Stimulated activated CD4-positive, alpha-beta T cell treated with anti-CD3 and anti-CD28 coated beads, TNF-alpha, amount 100 ng/mL, for 4 hours (primary cell): Measurements from ENCODE around the gene LRP11.
"Not testable (repeated sequence)": the region's sequence is repeated elsewhere in the genome, so short reads cannot be mapped to it uniquely, and the experiment has no call there.

Source experiments
- DNase-seq, 3 experiments: peaks; one replicate each; pipeline ENCODE4 v3.0.0-alpha.2; 2020; ENCODE audit warnings: low read depth in 3 of 3

LRP11 gene

DNA sequence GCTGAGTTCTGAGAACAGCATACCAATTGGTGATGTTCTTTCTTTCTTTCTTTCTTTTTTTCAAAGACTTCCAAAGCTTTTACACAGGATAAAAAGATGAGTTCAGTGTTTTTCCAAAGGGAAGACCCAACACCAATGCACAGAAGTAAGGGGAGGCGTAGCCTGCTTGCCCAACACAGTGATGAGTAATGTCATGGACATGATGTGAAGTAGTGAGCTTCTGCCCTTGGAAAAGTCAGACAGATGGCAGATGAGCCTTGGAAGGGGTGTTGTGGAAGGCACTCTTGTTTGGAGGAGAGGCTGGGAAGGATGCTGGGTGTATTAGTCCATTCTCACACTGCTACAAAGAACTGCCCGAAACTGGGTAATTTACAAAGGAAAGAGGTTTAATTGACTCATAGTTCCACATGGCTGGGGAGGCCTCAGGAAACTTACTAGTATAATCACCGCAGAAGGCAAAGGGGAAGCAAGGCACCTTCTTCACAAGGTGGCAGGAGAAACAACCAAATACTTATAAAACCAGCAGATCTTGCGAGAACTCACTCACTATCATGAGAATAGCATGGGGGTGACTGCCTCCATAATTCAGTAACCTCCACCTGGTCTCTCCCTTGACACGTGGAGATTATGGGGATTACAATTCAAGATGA lies 12.6 kb downstream of the LRP11 start:
- no peak for DNase-seq

DNA sequence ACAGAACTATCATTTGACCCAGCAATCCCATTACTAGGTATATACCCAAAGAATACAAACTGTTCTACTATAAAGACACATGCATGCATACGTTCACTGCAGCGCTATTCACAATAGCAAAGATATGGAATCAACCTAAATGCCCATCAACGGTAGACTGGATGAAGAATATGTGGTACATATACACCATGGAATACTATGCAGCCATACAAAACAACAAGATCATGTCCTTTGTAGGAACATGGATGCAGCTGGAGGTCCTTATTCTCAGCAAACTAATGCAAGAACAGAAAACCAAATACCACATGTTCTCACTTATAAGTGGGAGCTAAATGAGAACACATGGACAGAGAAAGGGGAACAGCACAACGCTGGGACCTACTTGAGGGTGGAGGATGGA lies 15.8 kb downstream of the LRP11 start:
- DNase-seq, result not testable (repeated sequence)

DNA sequence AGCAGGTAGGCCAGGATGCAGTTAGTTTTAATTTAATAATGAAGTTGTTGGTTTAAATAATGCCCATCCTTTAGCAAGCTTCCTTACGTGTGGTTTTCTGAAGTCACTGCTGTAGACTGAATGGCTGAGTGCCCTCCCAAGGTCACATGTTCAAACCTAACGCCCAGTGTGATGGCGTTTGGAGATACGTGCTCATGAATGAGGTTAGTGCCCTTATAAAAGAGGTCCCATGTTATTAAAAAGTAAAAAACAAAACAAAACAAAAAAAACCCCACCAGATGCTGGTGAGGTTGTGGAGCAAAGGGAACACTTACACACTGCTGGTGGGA lies 16.3 kb downstream of the LRP11 start:
- DNase-seq, result no peak

DNA sequence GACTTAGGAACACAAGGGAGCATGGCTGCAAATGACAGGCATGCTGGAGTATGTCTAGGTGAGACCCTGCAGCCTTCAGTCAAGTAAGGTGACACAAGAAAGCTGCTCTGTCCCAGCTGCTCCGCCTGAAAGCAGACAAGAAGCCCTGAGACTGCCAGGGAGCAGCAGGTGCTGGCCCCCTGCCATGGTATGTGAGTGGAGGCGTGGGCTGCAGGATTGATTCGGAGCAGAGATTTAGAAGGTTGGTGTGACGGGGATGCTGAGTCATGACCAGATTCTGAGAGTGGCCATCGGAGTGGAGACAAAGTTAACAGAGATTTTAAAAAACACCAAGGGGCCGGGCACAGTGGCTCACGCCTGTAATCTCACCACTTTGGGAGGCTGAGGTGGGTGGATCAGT lies 17.8 kb downstream of the LRP11 start:
- DNase-seq, result no peak

DNA sequence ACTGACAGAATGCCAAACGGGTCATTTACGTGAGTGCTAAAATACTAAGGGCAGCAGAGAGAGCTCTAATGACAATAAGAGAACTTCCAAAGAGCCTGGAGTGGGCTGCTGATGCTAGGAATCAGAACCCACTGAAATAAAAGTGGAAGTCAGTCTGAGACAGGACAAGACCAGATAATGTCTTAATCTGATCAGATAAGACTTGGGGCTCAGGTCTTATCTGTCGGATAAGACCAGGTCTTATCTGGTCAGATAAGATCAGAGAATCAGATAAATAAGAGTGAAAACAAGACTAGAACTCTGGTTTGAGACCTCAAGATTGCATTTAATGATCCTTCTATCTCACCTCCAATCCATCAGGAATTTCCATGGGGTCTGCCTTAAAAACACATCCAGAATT lies 18.6 kb downstream of the LRP11 start:
- no peak for DNase-seq

DNA sequence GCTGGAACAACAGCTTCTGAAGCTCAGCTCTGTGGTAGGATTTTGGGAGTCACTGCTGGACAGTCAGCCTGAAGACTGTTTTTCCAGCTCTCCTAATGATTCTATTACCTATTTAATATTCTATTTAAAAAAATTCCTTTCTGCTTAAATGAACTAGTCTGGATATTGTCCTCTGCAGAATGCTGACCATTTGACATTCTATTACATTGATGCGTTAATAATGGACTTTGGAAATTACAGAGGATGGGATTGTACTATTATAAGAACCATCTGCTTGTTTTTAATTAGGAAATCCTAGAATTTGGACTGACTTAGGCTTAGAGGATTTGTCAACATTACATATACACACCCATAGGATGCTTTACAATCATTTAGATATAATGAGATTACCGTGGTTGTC lies 19.7 kb downstream of the LRP11 start:
- no peak for DNase-seq

DNA sequence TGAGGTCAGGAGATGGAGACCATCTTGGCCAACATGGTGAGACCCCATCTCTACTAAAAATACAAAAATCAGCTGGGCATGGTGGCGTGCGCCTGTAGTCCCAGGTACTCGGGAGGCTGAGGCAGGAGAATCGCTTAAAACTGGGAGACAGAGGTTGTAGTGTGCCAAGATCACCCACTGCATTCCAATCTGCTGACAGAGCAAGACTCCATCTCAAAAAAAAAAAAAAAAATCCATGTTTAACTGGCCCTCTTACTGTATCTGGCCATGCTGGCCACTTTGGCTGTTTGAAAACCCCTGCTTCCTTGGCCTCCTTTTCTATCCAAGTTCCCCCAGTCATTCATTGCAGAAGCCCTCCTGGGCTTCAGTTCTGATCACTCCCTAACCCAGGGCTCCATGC lies 20.1 kb downstream of the LRP11 start:
- not testable (repeated sequence) for DNase-seq

DNA sequence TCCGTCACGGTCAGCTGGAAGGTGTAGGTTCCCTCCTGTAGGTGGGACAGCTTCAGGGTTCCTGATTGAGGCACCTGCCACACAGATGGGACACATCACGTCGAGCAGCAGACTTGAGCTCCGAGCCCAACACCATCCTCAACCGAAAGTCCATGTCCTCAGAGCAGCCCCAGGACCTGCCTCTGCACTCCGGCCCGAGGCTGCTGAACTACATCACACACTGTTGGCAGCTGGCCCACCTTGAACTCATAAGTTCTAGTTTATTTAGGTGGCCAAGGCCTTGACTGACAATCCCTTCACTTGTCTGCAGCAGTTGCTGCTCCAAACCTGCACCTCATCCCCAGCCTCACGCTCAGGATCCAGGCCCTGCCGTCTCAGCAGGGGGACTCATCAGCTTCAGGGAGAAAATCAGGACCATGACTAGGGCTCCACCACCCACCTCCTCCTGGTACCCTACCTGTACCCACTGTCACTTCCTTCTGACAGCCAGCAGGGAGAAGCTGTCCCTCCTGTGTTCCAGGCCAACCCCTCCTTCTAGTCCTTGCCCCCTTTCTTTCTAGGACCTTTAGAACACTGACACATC lies 21.0 kb downstream of the LRP11 start:
- no peak for DNase-seq

DNA sequence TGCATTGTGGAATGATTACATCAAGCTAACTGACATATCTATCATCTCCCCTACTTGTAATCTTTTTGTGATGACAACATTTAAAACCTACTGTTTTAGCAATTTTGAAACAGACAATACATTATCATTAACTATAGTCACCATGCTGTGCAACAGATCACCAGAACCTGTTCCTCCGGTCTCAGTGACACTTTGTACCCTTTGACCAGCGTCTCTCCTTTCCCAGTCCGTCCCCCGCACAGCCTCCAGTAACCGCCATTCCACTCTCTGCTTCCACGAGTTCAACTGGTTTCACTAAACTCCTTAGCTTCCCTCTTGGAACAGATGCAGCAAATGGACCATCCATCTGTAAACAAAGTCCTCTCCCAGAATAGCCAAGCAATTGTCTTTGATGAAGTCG lies 21.8 kb downstream of the LRP11 start:
- DNase-seq, result no peak

DNA sequence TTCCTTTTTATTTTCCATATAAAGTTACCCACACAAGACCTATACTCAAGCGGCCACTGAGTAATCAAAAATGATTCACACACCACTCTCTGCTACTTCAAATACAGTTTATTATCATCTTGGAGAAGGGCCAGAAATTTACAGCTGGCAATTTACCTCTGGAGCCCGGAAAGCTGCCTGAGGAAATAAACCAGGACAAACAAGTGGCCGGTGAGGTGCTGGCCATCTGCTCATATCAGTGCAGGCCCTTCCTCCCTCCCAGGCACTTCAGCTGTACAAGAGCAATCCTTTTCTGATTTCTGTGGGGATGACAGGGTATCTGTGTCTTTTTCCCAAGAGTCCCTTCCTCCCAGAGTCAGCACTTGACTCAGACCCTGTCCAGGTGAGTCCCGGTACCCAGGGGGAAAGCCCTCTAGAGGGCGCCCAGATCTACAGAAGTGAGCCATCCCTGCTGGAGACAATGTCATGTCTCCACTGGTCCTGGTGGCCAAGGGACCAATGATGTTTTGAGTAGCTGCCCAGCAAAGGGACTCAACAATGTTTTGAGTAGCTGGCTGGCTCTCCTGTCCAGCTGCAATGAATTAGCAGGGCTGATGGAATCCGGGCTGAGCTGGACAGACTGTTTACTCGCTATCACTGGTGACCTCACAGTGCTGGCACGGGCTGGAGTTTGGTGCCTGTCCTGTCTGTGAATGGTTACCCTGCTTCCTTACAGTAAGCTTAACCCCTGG lies 23.6 kb downstream of the LRP11 start:
- DNase-seq, result peak in 1 of 3 experiments; percentile 20

DNA sequence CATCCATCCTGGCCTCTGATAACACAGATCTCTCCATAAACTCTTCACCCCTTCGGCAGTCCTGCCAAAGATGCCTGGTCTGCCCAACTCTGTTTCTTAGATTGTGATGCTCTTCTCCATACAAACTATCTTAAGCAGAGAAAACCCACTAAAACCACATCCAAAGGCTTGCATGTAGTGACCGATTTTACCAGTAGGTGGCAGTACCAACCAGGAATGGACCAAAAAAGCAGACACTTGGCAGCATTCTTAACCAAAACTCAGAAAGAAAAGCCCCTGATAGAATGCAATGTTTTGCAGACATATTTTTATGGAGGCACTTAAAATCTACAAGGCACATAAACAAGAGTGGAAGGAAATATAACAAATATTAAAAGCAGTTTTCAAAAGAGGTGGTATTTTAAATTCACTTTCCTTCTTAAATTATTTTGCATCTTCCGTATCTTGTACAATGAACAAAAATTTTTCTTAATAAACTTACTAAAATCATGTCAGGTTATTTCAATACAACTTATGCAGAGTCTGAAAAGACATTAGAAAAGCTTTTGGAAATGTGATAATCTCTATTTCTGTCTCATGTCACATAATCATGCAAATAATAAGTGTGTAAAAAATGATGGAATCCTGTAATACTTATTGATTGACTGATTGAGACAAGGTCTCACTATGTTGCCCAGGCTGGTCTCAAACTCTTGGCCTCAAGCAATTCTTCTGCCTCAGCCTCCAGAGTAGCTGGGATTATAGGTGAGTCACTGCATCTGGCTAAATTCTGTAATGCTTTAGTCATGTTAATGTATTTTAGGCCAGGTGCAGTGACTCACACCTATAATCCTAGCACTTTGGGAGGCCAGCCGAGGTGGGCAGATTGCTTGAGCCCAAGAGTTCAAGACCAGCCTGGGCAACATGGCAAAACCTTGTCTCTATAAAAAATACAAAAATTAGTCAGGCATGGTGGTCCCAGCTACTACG lies 29.4 kb downstream of the LRP11 start:
- peak; percentile 11 to 52 (median 35) for DNase-seq

DNA sequence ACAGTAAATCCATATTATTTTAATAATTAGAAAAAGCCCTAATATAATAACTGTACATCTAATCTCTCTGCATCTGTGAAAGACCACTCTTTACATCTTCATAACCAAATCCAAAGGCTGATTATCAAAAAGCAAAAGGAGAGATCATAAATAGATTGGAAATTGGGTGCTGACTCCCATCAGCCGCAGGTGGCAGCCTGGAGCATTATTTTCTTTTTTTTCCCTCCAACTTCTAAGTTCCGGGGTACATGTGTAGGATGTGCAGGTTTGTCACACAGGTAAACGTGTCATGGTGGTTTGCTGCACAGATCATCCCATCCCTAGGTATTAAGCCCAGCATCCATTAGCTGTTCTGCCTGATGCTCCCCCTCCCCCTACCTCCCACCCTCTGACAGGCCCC lies 30.5 kb downstream of the LRP11 start:
- DNase-seq, result no peak

DNA sequence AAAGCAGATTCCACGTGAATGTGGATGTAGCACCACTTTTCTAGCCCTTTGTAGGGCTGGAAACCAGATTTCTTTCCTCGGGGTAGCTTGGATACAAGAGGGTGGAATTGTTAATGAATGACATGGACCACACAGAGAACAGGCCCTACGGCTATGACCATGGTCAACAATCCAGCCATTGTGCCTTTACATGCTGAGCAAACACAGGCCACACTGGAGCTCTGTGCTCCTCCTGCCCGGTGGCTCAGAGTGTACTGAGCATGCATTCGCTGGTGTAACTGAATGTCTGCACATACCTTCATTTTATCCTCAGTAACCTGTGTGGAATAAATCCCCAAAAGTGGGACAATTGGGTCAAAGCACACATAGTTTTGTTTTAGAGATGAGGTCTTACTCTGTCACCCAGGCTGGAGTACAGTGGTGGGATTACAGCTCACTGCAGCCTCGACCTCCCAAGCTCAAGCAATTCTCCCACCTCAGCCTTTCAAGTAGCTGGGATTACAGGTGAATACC lies 32.8 kb downstream of the LRP11 start:
- DNase-seq, result no peak

DNA sequence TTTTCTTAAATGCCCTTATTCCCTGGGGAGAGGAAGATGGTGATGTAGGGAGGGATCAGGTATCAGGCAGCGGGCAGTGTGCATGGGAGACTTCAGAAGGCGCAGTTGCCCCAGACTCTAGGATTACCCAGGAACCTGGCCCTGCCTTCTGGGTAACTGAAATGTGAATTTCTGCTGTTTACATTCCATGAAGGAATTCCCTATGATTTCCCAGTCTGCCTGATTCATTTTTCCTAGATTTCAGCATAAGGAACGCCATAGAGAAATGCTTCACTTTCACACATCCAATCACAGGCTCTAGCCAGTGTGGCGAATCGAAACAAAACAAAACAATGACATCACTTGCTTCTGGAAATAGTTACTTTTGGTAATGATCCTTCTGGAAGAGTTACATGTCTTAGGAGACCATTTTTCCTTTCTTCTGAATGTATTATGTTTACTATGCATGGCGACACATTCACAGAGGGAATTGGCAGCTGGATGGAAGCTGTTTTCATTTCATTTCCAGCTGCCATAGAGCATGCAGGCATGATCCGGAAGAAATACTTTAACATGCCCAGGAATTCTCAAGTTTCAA lies 33.3 kb downstream of the LRP11 start:
- DNase-seq, result no peak

DNA sequence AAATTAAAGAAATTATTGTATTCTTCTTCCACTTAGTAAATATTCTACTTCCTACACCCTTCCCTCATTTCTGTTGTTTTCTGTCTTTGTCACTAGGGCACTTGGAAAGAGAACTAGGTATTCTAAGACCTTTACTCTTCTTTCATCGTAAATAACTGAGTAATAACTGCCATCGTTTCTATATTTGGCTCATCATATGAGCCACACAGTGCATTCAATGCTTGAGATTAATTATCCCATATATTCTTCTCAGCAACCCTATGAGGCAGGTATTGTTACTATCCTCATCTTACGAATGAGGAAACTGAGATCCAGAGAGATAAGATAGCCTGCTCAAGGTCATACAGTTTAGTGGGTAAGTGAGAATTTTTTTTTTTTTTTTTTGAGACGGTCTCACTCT lies 38.9 kb downstream of the LRP11 start:
- DNase-seq, result no peak

DNA sequence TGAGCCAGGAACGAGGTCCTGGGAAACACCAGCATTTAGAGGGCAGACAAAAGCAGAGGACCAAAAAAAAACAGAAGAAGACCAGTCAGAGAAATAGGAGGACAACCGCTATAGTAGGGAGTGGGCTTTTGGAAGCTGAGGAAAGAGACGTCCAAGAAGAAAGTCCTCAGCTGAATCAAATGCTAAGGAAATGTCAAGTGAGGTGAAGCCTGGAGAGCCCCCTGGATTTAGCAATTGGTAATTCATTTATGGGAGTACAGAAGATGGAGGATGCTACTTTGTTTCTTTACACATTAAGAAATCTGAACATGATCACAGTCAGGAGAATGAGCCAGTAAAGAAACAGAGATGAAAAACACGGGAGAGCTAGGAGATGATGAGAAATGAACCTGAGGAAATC lies 41.1 kb downstream of the LRP11 start:
- DNase-seq, result no peak

DNA sequence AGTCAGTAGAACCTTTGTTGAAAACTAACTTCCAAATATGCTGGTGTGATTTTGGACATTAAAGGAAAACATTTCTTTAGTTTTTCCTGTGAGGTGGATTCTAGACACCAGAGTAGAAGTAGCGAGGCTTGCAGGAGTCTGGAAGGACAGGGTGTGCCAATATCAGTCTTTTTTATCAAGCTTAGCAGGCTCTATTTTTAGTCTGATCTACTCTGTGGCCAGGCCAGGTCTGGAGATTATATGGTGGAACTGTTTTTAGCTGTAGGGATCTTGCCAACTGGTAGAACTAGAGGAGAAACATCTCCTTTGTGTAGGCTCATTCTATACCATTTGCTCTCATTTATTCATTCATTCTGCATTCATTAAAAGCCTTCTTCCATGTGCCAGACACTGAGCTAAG lies 42.7 kb downstream of the LRP11 start:
- DNase-seq, result no peak

DNA sequence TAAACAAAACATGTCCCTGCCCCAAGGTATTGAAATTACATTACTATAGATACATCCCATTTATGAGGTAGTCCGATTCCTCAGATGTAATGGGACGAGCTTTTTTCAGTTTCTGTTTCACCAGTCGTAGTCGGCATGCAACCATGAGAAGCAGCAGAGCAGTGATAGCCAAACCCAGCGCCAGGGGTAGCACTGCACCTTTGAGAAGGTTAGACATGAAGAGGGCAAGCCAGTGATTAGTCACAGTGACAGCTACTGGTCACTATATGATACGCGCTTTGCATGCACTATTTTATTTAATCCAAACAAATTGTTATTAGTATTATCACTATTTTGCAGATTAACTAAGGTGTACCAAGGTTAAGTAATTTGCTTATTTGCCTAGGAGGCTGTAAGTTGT lies 43.7 kb downstream of the LRP11 start:
- no peak for DNase-seq

DNA sequence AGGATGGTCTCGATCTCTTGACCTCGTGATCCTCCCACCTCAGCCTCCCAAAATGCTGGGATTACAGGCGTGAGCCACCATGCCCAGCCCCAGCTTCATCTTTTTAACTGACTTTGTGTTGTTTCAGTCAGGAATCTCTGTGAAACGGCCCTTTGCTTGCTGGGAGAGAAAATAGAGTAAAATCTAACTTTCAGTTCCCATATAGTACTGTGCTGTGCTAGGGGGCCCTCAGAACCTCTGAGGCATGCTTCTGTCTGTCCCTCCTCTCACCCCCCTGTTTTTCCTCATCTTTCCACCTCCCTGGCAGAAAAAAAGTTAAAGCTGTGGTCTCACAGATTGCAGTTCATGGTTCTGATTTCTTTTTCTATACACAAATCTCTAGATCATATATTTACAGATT lies 48.4 kb downstream of the LRP11 start:
- DNase-seq, result no peak

DNA sequence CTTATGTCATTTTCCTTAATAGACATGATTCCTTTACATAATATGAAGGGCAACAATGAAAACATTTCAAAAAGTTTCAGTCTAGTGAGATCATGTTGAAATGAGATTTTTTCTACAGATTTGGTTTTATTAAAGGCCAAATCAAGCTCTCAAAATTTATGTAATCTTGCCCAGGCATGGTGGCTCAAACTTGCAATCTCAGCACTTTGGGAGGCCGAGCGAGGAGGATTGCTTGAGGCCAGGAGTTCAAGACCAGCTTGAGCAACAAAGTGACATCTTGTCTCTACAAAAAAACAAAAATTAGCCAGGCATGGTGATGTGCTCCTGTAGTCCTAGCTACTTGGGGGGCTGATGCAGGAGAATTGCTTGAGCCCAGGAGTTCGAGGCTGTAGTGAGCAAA lies 50.8 kb downstream of the LRP11 start:
- DNase-seq, result no peak

DNA sequence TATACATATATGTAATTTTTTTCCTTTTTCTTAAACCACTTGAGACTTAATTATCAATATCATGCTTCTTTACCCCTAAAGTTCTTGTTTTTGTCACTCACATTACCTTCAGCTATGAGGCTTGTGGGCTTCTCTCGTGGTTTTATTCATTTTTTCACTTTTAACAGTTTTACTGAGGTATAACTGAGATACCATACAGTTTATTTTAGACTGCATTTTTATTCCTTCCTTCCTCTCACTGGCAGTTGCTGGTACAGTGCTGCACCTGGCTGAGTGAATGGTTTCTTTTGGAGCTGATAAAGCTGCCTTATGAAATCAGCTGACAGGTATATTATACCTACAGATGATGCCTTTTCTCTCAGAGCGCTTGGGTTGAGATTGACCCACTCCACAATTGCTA lies 54.4 kb downstream of the LRP11 start:
- no peak for DNase-seq

DNA sequence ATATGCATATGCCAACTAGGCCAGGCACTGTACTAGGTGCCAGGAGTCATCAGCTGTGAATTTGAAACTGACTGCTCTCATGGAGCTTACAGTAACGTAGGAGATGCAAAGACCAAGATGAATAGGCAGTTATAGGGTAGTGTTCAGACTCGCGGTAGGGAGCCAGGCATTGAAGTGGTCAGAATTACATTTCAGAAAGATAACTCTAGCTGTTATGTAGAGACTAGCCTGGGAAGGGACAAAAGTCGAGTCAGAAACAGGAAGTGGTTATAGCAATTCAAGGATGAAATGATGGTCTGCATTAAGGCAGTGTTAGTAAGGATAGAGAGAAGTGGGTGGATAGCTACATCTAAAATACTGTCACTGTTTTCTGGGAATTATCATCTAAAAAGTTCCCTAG lies 58.0 kb downstream of the LRP11 start:
- no peak for DNase-seq
